ENCODE measurements around the gene TBC1D1.

DNA sequence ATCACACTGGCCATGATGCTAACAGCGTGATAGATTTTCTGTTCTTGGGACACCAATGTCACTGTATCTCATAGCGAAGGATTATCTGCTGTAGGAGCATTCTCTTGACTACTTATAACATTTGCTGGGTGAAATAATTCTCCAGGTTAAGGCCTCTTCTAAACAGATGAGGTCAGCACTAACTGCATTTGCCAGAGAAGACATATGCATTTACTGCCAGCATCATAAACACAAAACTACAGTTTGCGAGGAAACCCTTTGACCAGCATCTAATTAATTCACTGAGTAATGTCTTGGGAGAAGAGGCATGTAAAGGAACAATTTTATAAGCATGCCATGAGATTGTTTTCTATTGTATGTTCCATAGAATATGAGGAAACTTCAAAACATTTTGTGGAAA lies 13.9 kb downstream of the TBC1D1 start:
- no peak for TF ChIP-seq CTCF (conservative IDR thresholded peaks at IDR 0.05; ENCODE audit: low read depth, low read length)
- TF ChIP-seq EZH2 (IDR thresholded peaks at IDR 0.05; ENCODE audit: borderline replicate concordance, low read depth, low read length, poor library complexity, severe bottlenecking), result no peak
